ENCODE results near the gene NSUN6.
"Not testable (repeated sequence)": the region's sequence is repeated elsewhere in the genome, so short reads cannot be mapped to it uniquely, and the experiment has no call there.

The NSUN6 gene

DNA sequence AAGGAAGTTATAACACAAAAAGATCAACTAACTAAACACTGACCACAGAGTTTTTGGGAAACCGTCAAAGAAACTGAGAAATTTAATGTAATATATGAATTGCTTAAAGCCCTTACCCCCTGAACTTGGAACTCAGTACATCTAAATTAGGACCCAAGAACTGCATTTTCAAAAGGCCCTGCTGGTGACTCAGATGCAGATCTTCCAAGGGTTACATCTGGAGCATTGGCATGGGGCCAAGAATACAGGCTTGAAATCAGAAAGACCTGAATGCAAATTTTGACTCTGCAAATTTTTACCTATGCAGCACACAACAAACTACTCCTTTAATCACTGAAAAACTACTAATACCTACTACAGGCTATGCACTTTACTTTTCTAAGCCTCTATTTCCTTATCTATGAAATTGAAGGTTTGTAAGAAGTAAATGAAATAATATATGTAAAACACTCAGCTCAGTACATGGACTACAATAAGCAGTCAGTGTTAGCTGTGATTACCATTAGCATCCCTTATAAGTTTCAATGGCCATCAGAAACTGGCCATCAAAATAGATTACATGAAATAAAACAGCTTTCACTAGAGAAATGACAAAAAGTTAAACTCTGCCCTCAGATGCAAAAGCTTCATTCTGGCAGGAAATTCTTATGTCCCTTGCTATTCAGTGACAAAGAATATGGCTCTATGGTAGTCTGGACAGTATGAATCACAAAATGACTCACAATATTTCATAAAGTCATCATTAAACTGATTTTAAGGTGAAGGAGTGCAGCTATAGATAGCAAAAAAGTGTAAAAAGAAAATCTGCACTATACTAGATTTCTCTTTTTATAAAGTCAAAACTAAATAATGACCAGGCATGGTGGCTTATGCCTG lies 43.6 kb downstream of the NSUN6 start:
- DNase-seq: no peak

DNA sequence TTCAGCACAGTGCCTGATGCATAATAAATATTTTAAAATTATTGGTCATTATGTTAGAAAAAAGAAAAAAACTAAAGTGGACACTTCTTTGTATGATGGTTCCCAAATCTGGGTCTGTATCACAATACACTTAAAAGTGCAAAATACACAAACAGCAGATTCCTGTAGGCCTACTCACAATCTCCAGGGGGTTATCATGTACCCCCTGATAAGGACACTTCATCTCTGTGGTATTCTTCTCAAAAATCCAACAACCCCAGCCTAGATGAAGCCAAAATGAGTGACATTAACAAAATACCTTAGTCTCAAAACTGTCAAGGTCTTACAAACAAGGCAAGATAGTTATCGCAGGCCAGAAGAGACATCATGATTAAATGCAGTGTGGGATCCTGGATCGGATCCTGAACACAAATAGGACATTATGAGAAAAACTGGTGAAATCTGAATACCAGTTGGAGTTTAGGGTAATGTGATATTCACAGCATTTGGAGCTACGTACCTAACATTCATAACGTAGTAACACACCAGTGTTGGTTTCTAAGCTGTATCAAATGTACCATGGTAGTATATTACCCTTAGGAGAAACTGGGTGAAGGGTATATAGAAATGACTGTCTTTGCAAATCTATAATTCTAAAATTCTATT lies 45.2 kb downstream of the NSUN6 start:
- DNase-seq: no peak

DNA sequence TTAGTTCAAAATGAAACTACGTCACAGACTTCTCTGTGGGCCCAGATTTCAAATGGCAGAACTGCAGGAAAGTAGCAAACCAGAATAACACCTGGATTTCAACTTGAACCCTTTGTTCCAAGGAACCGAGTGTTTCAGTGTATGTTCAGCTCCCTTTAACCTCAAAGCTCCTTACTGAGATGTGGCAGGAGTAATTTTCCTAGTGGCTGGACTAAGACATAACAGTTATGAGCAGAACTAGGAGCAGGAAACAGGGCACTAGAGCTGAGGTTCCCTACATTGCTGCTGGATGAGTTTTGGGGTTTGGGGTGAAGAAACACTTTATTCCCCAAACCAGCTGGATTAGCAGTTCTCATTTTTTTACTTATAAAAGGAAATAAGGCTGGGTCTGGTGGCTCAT lies 50.1 kb downstream of the NSUN6 start:
- no peak for DNase-seq

DNA sequence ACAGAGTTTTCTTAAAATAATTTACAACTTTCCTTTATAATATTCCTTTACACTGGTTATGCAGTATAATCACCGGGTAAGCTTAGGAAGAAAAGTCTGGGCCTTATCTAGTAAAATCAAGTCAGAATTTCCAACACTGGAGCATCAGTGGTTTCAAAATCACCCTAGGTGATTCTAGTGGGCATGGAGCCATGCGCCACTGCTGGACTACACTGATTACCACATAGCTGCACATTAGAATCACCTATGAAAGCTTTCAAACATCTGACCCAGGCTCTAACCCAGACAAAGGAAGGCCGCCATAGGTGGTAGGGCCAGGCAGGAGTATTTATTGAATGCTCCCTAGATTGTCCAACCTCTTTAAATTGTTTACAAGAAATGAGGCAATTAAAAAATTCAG lies 52.0 kb downstream of the NSUN6 start:
- no peak for DNase-seq

- DNase-seq: no peak
Measured at GRCh38 chr10:18594574-18595156, 56.7 kb downstream of the NSUN6 start.

GRCh38 chr10:18591141-18591540 lies 60.2 kb downstream of the NSUN6 start:
- DNase-seq: not testable (repeated sequence)

- not testable (repeated sequence) for DNase-seq
Measured at GRCh38 chr10:18586637-18587036, 64.8 kb downstream of the NSUN6 start.

GRCh38 chr10:18583575-18584270 lies 67.7 kb downstream of the NSUN6 start:
- no peak for DNase-seq

DNA sequence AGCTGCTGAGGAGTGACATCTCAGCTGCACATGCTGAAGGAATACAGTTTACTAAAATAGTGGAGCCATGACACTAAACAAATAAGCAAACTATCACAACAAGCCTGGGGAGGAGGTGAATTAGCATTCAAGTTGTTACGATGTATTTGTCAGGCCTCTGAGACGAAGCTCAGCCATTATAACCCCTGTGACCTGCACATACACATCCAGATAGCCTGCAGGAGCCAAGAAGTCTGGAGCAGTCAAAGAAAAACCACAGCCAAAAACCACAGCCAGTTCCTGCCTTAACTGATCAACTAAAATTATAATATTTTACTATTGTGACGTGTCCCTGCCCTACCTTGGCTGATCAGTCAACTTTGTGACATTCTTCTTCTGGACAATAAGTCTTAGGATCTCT lies 68.6 kb downstream of the NSUN6 start:
- DNase-seq: no peak

GRCh38 chr10:18577823-18578685 lies 73.3 kb downstream of the NSUN6 start:
- no peak for DNase-seq

DNA sequence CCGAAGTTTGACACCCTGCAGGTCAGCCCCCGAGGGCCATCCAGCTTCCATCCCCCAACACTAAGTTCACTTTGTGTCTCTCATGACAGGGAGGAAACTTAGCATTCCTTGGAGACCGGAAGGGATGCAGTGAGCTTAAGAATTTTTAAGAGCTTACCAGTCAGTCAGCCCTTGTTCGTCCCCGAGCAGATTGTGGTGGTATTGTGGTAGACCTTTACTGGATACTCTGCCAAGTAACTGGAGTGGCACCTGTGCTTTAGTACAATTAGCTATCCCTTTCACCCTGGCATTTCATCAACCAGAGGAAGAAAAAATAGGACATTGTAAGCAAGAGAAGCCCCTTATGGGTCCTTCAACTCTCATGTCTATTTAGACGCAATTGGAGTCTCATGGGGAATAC lies 74.8 kb downstream of the NSUN6 start:
- no peak for DNase-seq

DNA sequence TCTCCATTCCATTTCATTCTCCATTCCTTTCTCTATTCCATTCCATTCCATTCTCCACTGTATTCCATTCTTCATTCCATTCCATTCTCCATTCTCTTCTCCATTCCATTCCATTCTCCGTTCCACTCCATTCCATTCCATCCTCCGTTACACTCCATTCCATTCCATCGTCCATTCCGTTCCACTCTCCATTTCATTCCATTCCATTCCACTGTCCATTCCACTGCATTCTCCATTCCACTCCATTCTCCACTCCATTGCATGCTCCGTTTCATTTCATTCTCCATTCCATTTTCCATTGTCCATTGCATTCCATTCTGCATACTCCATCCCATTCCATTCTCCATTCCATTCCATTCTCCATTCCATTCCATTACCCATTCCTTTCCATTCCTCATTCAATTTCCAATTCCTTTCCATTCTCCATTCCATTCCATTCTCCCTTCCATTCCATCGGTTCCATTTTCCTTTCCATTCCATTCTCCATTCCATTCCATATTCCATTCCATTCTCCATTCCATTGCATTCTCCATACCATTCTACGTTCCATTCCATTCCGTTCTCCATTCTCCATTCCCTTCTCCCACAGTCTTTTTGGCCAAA lies 78.3 kb downstream of the NSUN6 start:
- no peak for DNase-seq

- DNase-seq: no peak
Measured at GRCh38 chr10:18571780-18572179, 79.6 kb downstream of the NSUN6 start.

DNA sequence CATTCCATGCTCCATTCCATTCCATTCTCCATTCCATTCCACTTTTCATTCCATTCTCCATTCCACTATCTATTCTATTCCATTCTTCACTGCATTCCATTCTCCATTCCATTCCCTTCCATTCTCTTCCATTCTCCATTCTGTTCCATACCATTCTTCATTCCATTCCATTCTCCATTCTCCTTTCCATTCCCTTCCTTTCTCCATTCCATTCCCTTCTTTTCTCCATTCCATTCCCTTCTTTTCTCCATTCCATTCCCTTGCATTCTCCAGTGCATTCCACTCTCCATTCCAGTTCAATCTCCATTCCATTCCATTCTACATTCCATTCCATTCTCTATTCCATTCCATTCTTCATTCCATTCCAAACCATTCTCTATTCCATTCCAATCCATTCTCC lies 80.3 kb downstream of the NSUN6 start:
- DNase-seq: no peak

DNA sequence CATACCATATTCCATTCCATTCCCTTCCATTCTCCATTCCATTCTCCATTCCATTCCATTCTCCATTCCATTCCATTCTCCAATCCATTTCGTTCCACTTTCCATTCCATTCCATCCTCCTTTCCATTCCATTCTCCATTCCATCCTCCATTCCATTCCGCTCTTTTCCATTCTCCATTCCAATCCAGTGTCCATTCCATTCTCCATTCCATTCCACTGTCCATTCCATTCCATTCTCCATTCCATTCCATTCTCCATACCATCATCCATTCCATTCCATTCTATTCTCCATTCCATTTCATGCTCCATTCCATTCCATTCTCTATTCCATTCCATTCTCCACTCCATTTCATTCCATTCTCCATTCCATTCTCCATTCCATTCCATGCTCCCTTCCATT lies 81.0 kb downstream of the NSUN6 start:
- DNase-seq: not testable (repeated sequence)

GRCh38 chr10:18567343-18567856 lies 84.0 kb downstream of the NSUN6 start:
- DNase-seq: no peak

DNA sequence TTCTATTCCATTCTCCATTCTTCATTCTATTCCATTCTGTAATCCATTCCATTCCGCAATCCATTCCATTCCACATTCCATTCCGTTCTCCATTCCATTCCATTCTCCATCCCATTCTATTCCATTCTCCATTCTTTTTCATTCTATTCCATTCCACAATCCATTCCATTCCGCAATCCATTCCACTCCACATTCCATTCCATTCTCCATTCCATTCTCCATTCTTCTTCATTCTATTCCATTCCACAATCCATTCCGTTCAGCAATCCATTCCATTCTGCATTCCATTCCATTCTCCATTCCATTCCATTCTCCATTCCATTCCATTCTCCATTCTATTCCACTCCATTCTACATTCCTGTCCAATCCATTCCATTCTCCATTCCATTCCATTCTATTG lies 85.2 kb downstream of the NSUN6 start:
- no peak for DNase-seq

DNA sequence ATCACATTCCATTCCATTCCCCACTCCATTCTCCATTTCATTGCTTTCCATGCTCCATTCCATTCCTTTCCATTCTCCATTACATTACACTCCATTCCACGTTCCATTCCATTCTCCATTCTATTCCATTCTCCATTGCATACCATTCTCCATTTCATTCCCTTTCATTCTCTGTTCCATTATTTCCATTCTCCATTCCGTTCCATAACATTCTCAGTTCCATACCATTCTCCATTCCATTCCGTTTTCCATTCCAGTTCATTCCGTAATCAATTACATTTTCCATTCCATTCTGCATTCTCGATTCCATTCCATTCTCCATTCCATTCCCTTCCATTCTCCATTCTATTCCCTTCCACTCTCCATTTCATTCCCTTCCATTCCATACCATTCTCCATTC lies 86.4 kb downstream of the NSUN6 start:
- no peak for DNase-seq

DNA sequence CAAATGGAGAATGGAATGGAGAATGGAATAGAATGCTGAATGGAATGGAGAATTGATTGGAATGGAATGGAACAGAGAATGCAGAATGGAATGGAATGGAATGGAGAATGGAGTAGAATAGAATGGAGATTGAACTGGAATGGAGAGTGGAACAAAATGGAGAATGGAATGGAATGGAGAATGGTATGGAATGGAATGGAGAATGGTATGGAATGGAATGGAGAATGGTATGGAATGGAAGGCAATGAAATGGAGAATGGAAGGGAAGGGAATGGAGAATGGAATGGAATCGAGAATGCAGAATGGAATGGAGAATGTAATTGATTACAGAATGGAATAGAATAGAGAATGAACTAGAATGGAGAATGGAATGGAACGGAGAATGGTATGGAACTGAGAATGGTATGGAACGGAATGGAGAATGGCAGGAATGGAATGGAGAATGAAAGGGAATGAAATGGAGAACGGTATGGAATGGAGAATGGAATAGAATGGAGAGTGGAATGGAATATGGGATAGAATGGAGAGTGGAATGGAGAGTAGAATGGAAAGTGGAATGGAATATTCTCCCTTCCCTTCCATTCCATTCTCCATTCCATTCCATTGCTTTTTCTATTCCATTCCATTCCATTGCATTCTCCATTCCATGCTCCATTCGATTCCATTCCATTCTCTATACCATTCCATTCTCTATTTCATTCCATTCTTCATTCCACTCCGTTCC lies 88.2 kb downstream of the NSUN6 start:
- no peak for DNase-seq

- DNase-seq: no peak
Measured at GRCh38 chr10:18561861-18562551, 89.4 kb downstream of the NSUN6 start.
